ENCODE data around the gene PCDH9. TPM values are rescaled to one million over a fixed set of nuclear protein-coding genes. Genes with fewer than 3 reads are reported as not detected.

PCDH9 gene
- total and polyA plus RNA-seq, 9 donors = 0.18 to 6.5 (median 1.3) TPM

GRCh38 chr13:67063036-67063435 is 167.1 kb downstream of the PCDH9 start:
- TF ChIP-seq POLR2A (IDR thresholded peaks at IDR 0.05) (no peak), EP300 (IDR thresholded peaks at IDR 0.05) (no peak)
- TF ChIP-seq, protein P1, sequence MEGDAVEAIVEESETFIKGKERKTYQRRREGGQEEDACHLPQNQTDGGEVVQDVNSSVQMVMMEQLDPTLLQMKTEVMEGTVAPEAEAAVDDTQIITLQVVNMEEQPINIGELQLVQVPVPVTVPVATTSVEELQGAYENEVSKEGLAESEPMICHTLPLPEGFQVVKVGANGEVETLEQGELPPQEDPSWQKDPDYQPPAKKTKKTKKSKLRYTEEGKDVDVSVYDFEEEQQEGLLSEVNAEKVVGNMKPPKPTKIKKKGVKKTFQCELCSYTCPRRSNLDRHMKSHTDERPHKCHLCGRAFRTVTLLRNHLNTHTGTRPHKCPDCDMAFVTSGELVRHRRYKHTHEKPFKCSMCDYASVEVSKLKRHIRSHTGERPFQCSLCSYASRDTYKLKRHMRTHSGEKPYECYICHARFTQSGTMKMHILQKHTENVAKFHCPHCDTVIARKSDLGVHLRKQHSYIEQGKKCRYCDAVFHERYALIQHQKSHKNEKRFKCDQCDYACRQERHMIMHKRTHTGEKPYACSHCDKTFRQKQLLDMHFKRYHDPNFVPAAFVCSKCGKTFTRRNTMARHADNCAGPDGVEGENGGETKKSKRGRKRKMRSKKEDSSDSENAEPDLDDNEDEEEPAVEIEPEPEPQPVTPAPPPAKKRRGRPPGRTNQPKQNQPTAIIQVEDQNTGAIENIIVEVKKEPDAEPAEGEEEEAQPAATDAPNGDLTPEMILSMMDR (IDR thresholded peaks at IDR 0.05) = no peak
- no peak overlapping the region for H3K4me3 ChIP-seq
- DNase-seq = no peak
- H3K36me3 ChIP-seq = no peaks in the 10 kb centered on the region
- H3K4me1 ChIP-seq (ENCODE audit: insufficient read depth) = no peaks in the 10 kb centered on the region
- H3K27ac ChIP-seq = no peak overlapping the region
- 94 to 97% (median 96%) methylated on average over 3 of the region's 3 CpGs for WGBS, 3 donors
- no peaks in the 10 kb centered on the region for H3K27me3 ChIP-seq
- no peaks in the 10 kb centered on the region for H3K9me3 ChIP-seq
- intact Hi-C loops (cut with DNase I) = no loop called here

DNA sequence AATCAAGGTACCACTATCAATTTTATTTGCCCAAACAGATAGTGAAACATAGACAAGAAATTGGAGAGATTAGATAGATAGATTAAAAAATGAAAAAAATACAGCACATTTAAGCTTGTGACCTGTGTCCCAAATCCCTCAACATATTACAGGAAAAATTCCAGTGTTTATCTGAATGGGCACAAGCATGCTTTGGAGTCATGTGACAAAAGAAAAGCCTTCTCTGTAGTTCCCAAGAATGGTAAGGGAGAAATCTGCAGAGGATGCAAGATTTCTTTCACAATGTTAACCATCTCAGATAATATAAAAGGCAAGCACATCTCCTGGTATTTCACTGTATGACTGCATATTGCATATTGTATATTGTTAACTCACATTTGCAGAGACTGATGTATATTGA is 168.0 kb downstream of the PCDH9 start:
- Histone ChIP-seq H3K36me3 (no peaks in the 10 kb centered on the region), H3K27me3 (no peaks in the 10 kb centered on the region)
- TF ChIP-seq, protein P1 (IDR thresholded peaks at IDR 0.05) = no peak
- TF ChIP-seq EP300 (IDR thresholded peaks at IDR 0.05) (no peak), POLR2A (IDR thresholded peaks at IDR 0.05) (no peak)

GRCh38 chr13:67061750-67062149 is 168.4 kb downstream of the PCDH9 start:
- Histone ChIP-seq H3K27ac (no peak overlapping the region), H3K9me3 (no peaks in the 10 kb centered on the region), H3K4me3 (no peak overlapping the region), H3K4me1 (ENCODE audit: insufficient read depth) (no peaks in the 10 kb centered on the region), H3K36me3 (no peaks in the 10 kb centered on the region), H3K27me3 (no peaks in the 10 kb centered on the region)
- intact Hi-C loops (cut with DNase I) = no loop called here
- TF ChIP-seq EP300 (IDR thresholded peaks at IDR 0.05) = no peak
- TF ChIP-seq, protein P1 (IDR thresholded peaks at IDR 0.05) = no peak
- TF ChIP-seq POLR2A (IDR thresholded peaks at IDR 0.05) = no peak
- no peak for DNase-seq
- WGBS, 3 donors = 39 to 42% (median 40%) methylated on average over 5 of the region's 5 CpGs

More for the DNA sequence above, 168.0 kb downstream of the PCDH9 start:
- Histone ChIP-seq H3K4me1 (ENCODE audit: insufficient read depth) (no peaks in the 10 kb centered on the region), H3K4me3 (no peak overlapping the region), H3K9me3 (no peaks in the 10 kb centered on the region), H3K27ac (no peak overlapping the region)
- no peak for DNase-seq
- intact Hi-C loops (cut with DNase I) = no loop called here

DNA sequence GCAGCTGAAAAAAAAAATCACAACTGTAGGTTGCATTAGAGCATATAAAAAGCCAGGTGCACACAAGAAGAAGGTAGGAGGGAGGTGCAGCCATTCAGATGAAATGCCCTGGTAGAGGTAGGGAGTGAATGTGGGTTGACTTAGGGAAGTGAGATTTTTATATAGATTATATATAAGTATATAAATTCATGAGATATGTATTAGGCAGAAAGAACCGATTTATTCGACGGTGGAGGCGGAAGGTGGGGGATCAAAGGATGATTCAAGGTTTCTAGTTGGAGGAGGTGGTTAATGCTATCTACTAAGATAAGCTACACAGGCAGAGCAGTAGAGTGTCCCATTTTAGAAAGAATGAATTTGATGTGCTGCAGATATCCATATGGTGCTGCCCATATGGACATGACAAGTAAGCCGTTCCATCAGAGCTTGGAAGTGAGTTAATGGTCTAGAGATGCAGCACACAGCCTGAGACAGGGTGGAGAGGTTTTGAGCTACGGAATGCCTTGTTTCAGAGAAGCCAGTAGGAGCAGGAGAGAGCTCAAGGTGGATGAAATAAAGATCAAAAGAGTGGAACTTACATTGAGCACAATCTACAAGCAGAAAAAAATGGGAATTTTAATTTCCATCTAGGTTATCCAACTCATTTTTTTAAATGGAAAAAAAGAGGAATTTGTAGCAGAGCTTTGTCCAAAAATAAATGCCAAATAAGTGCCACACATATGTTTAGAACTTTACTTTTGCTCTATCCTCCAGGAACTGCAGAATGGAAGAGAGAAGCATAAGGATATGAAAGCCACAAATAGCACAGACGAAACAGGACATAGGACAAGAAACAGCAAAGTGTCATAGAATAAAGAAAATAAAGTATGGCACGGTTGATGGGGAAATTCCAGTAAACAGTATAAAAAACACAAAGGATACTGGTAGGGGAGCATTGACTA is 177.3 kb downstream of the PCDH9 start:
- H3K4me3 ChIP-seq = no peak overlapping the region
- H3K36me3 ChIP-seq = no peaks in the 10 kb centered on the region
- no peak overlapping the region for H3K27ac ChIP-seq
- intact Hi-C loops (cut with DNase I) = no loop called here
- no peaks in the 10 kb centered on the region for H3K27me3 ChIP-seq
- 90 to 92% (median 92%) methylated on average over 8 of the region's 8 CpGs for WGBS, 3 donors
- H3K4me1 ChIP-seq (ENCODE audit: insufficient read depth) = no peaks in the 10 kb centered on the region
- H3K9me3 ChIP-seq = no peaks in the 10 kb centered on the region
- no peak for DNase-seq
- TF ChIP-seq, protein P1 (IDR thresholded peaks at IDR 0.05) = no peak
- TF ChIP-seq EP300 (IDR thresholded peaks at IDR 0.05) = no peak
- TF ChIP-seq POLR2A (IDR thresholded peaks at IDR 0.05) = no peak
